ENCODE data around the gene UIMC1. TPM values are rescaled to one million over a fixed set of nuclear protein-coding genes. Genes with fewer than 3 reads are reported as not detected.

Gene UIMC1
- total and polyA plus RNA-seq, 3 donors from 2014 or later = 78.3 to 141 (median 89.9) TPM

GRCh38 chr5:176857216-176857893 lies 149.2 kb downstream of the UIMC1 start:
- TF ChIP-seq POLR2A (IDR thresholded peaks at IDR 0.05) (no peak), CTCF (IDR thresholded peaks at IDR 0.05) (no peak)
- whole genome bisulfite sequencing, 2 donors = 71 to 76% methylated on average over 17 to 19 of the region's 19 CpGs
- intact Hi-C loops (cut with DNase I; ENCODE audit: low total_unique reads) = no loop called here

GRCh38 chr5:176856746-176857145 lies 149.8 kb downstream of the UIMC1 start:
- H3K27ac ChIP-seq = no peak overlapping the region
- no peaks in the 10 kb centered on the region for H3K9me3 ChIP-seq
- WGBS, 2 donors = 70 to 79% methylated on average over 8 of the region's 8 CpGs
- no peaks in the 10 kb centered on the region for H3K27me3 ChIP-seq
- intact Hi-C loops (cut with DNase I; ENCODE audit: low total_unique reads) = no loop called here
- H3K4me3 ChIP-seq = no peak overlapping the region
- TF ChIP-seq CTCF (IDR thresholded peaks at IDR 0.05) = no peak
- no peak for TF ChIP-seq POLR2A (IDR thresholded peaks at IDR 0.05)
- no peaks in the 10 kb centered on the region for H3K4me1 ChIP-seq
- no peak for DNase-seq
- no peaks in the 10 kb centered on the region for H3K36me3 ChIP-seq (ENCODE audit: low read depth, missing control alignments)

More at GRCh38 chr5:176857216-176857893, 149.2 kb downstream of the UIMC1 start:
- Histone ChIP-seq H3K36me3 (ENCODE audit: low read depth, missing control alignments) (no peaks in the 10 kb centered on the region), H3K27ac (no peak overlapping the region), H3K27me3 (no peaks in the 10 kb centered on the region), H3K4me3 (no peak overlapping the region), H3K9me3 (no peaks in the 10 kb centered on the region), H3K4me1 (no peaks in the 10 kb centered on the region)
- no peak for DNase-seq

GRCh38 chr5:176855598-176855997 lies 151.0 kb downstream of the UIMC1 start:
- no peak for DNase-seq
- Histone ChIP-seq H3K4me1 (no peaks in the 10 kb centered on the region), H3K27ac (no peak overlapping the region), H3K9me3 (no peaks in the 10 kb centered on the region), H3K36me3 (ENCODE audit: low read depth, missing control alignments) (no peaks in the 10 kb centered on the region), H3K4me3 (no peak overlapping the region), H3K27me3 (no peaks in the 10 kb centered on the region)
- TF ChIP-seq CTCF (IDR thresholded peaks at IDR 0.05) (no peak), POLR2A (IDR thresholded peaks at IDR 0.05) (no peak)
- 85 to 96% methylated on average over 10 to 18 of the region's 18 CpGs for WGBS, 2 donors
- intact Hi-C loops (cut with DNase I; ENCODE audit: low total_unique reads) = no loop called here

Other genes starting within 250 kb of the UIMC1 start
- gene UNC5A, start 196.2 kb downstream of the UIMC1 start, total RNA-seq = 1 to 10 TPM; 1.7 to 2.0 TPM
- 1.8 TPM for gene UNC5A, start 196.2 kb downstream of the UIMC1 start, polyA plus RNA-seq (ENCODE audit: insufficient read depth, low read depth, low replicate concordance)
- gene HK3, start 107.4 kb downstream of the UIMC1 start, total RNA-seq = 1 to 10 TPM; 6.3 to 6.4 TPM
- gene HK3, start 107.4 kb downstream of the UIMC1 start, polyA plus RNA-seq (ENCODE audit: insufficient read depth, low read depth, low replicate concordance) = 10.9 TPM
- 10 to 100 TPM; 31.1 to 31.7 TPM for gene ZNF346, start 15.9 kb upstream of the UIMC1 start, total RNA-seq
- gene ZNF346, start 15.9 kb upstream of the UIMC1 start, polyA plus RNA-seq (ENCODE audit: insufficient read depth, low read depth, low replicate concordance) = 19.2 TPM
- 10 to 100 TPM in 1 of 2 donors, 1 to 10 TPM in 1; 9.7 to 10.3 TPM for gene FGFR4, start 80.1 kb upstream of the UIMC1 start, total RNA-seq
- 7.8 TPM for gene FGFR4, start 80.1 kb upstream of the UIMC1 start, polyA plus RNA-seq (ENCODE audit: insufficient read depth, low read depth, low replicate concordance)
- 10 to 100 TPM; 71.2 to 86.6 TPM for gene NSD1, start 127.0 kb upstream of the UIMC1 start, total RNA-seq
- 66.0 TPM for gene NSD1, start 127.0 kb upstream of the UIMC1 start, polyA plus RNA-seq (ENCODE audit: insufficient read depth, low read depth, low replicate concordance)

Data from testis (tissue), 3 donors.